Thoracic aorta (tissue), 2 donors: ENCODE data around the gene SIRPA. TPM values are rescaled to one million over a fixed set of nuclear protein-coding genes. Genes with fewer than 3 reads are reported as not detected.
A peak's percentile ranks its signal among the peaks of the same experiment; 100 is the strongest.

Experiments used
- ATAC-seq: fragments of 150-250 bp; one replicate; pipeline ENCODE4 v1.8.0; 2017; ENCODE audit warnings: low read depth; ENCODE audit not compliant: insufficient number of reproducible peaks, low FRiP score
- DNase-seq: peaks from one replicate; pipeline ENCODE4 v3.0.0-alpha.2; 2020; ENCODE audit warnings: low spot score
- H3K27ac ChIP-seq, 2 donors: fragments of 200-600 bp; sonication (generic); 1 replicate in 1 of 2; 2 replicates in 1 of 2; pipeline ENCODE4 v1.5.1; 2016; ENCODE audit warnings: mild to moderate bottlenecking in 2 of 2, moderate library complexity in 2 of 2
- H3K27me3 ChIP-seq: fragments of 200-600 bp; sonication (generic); replicated peaks from 2 replicates; pipeline ENCODE4 v1.6.0; 2016; ENCODE audit warnings: mild to moderate bottlenecking; ENCODE audit not compliant: insufficient read depth
- H3K36me3 ChIP-seq: fragments of 200-600 bp; sonication (generic); one replicate; pipeline ENCODE4 v1.5.1; 2016
- H3K4me1 ChIP-seq, 2 donors: fragments of 200-600 bp; sonication (generic); 1 replicate in 1 of 2; 2 replicates in 1 of 2; pipeline versions ENCODE4 v1.5.1 to v1.6.0; 2016; ENCODE audit warnings: low read depth in 2 of 2, mild to moderate bottlenecking in 1 of 2; ENCODE audit not compliant: control insufficient read depth in 1 of 2
- H3K4me3 ChIP-seq: fragments of 200-600 bp; sonication (generic); 2 replicates; pipeline ENCODE4 v1.5.1; 2016; ENCODE audit warnings: mild to moderate bottlenecking
- H3K9me3 ChIP-seq: fragments of 200-600 bp; sonication (generic); 2 replicates; pipeline ENCODE4 v1.5.1; 2016
- CTCF ChIP-seq: fragments of 200-600 bp; sonication (generic); IDR thresholded peaks from one replicate; pipeline ENCODE4 v1.5.1; 2019; ENCODE audit warnings: antibody characterized with exemption
- total RNA-seq, 2 donors: library from RNA; depleted of rRNA; stranded (reverse); fragments of >200 nt; gene quantifications; one replicate each; pipeline versions ENCODE4 v1.1.0 to v1.2.3, GENCODE V29; 2016

SIRPA gene
- total RNA-seq, 2 donors from 2014 or later = 29.5 to 62.9 TPM

GRCh38 chr20:1942486-1943274 lies 47.5 kb downstream of the SIRPA start:
- Histone ChIP-seq H3K4me1 (peaks cover 4 to 11% of the 10 kb centered on the region in 2 donors), H3K9me3 (no peaks in the 10 kb centered on the region), H3K27ac (no peak overlapping the region), H3K27me3 (no peaks in the 10 kb centered on the region), H3K36me3 (peaks cover under 1% of the 10 kb centered on the region), H3K4me3 (no peak overlapping the region)
- DNase-seq = no peak
- no peak for ATAC-seq
- no peak for TF ChIP-seq CTCF

GRCh38 chr20:1943275-1944002 lies 48.2 kb downstream of the SIRPA start:
- Histone ChIP-seq H3K4me1 (peaks cover 4 to 11% of the 10 kb centered on the region in 2 donors), H3K4me3 (no peak overlapping the region), H3K9me3 (no peaks in the 10 kb centered on the region), H3K27me3 (no peaks in the 10 kb centered on the region), H3K27ac (no peak overlapping the region), H3K36me3 (no peaks in the 10 kb centered on the region)
- DNase-seq = no peak
- no peak for ATAC-seq
- no peak for TF ChIP-seq CTCF

- Histone ChIP-seq H3K27me3 (no peaks in the 10 kb centered on the region), H3K4me3 (no peak overlapping the region), H3K27ac (peak overlapping the region in 1 of 2 donors; percentile 35), H3K9me3 (no peaks in the 10 kb centered on the region), H3K4me1 (peaks cover 4 to 11% of the 10 kb centered on the region in 2 donors), H3K36me3 (no peaks in the 10 kb centered on the region)
- no peak for TF ChIP-seq CTCF
- ATAC-seq (no peak), DNase-seq (no peak)
Measured at GRCh38 chr20:1944345-1945091, 49.3 kb downstream of the SIRPA start.

GRCh38 chr20:1945134-1945618 lies 50.0 kb downstream of the SIRPA start:
- Histone ChIP-seq H3K36me3 (no peaks in the 10 kb centered on the region), H3K4me1 (peaks cover 4 to 11% of the 10 kb centered on the region in 2 donors), H3K27me3 (no peaks in the 10 kb centered on the region), H3K27ac (no peak overlapping the region), H3K4me3 (no peak overlapping the region), H3K9me3 (no peaks in the 10 kb centered on the region)
- ATAC-seq (no peak), DNase-seq (no peak)
- no peak for TF ChIP-seq CTCF

GRCh38 chr20:1945660-1946059 lies 50.5 kb downstream of the SIRPA start:
- no peak overlapping the region for H3K27ac ChIP-seq
- peaks cover 4 to 11% of the 10 kb centered on the region in 2 donors for H3K4me1 ChIP-seq
- no peak for DNase-seq
- H3K36me3 ChIP-seq = no peaks in the 10 kb centered on the region
- no peaks in the 10 kb centered on the region for H3K9me3 ChIP-seq
- H3K4me3 ChIP-seq = no peak overlapping the region
- no peak for TF ChIP-seq CTCF
- ATAC-seq = no peak
- no peaks in the 10 kb centered on the region for H3K27me3 ChIP-seq
